Prostate gland (tissue), 2 donors: Measurements from ENCODE around the gene KRABD2.
A peak's percentile ranks its signal among the peaks of the same experiment; 100 is the strongest.

Experiments used
- POLR2A ChIP-seq: fragments of 450-650 bp; IDR thresholded peaks from one replicate; pipeline ENCODE4 v1.6.1; 2016; ENCODE audit warnings: antibody characterized with exemption, mild to moderate bottlenecking
- TF ChIP-seq, protein P1 (sequence below), 4 experiments: fragments of 200-600 bp in 2 of 4; fragments of 450-650 bp in 2 of 4; sonication (generic) in 2 of 4; IDR thresholded peaks; 1 replicate in 3 of 4; 2 replicates in 1 of 4; pipeline ENCODE4 v1.5.1; 2016 to 2019; ENCODE audit warnings: antibody characterized with exemption in 4 of 4, mild to moderate bottlenecking in 2 of 4, moderate library complexity in 2 of 4

DNA sequence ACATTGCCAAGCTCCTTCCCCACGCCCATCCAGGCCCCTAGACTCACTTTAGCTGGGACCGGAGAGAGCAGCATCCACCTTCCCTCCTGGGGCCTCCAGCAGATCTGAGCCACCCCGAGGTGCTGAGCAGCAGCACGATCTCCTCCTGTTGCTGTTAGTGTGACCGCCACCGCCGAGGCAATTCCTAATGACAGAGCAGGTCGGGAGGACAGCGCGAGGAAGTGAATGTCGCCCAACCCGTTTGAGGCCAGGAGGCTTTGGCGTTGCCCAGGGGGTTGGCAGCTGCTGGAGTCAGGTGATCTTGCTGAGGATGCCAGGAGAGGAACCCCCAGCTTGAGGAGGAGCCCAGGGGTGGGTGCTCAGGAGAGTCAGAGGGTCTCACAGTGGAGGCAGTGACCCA lies 21.1 kb upstream of the KRABD2 start, which contains the start of gene RNF222:
- TF ChIP-seq POLR2A = peak; percentile 10
- TF ChIP-seq, protein P1, sequence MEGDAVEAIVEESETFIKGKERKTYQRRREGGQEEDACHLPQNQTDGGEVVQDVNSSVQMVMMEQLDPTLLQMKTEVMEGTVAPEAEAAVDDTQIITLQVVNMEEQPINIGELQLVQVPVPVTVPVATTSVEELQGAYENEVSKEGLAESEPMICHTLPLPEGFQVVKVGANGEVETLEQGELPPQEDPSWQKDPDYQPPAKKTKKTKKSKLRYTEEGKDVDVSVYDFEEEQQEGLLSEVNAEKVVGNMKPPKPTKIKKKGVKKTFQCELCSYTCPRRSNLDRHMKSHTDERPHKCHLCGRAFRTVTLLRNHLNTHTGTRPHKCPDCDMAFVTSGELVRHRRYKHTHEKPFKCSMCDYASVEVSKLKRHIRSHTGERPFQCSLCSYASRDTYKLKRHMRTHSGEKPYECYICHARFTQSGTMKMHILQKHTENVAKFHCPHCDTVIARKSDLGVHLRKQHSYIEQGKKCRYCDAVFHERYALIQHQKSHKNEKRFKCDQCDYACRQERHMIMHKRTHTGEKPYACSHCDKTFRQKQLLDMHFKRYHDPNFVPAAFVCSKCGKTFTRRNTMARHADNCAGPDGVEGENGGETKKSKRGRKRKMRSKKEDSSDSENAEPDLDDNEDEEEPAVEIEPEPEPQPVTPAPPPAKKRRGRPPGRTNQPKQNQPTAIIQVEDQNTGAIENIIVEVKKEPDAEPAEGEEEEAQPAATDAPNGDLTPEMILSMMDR (IDR thresholded peaks at IDR 0.05) = no peak
